OCI-LY7 (cell line): ENCODE data around the gene TBL1XR1.

Source experiments
- EZH2phosphoT487 ChIP-seq: fragments of 200-600 bp; sonication (generic); IDR thresholded peaks from 2 replicates; pipeline ENCODE4 v1.6.1; 2018; ENCODE audit warnings: low read depth, borderline replicate concordance, mild to moderate bottlenecking, mixed run types, antibody characterized with exemption, low read length, moderate library complexity, mixed read lengths
- TF ChIP-seq, protein P1 (sequence below): fragments of 200-600 bp; sonication (generic); conservative IDR thresholded peaks from 2 replicates; pipeline ENCODE4 v1.5.1; 2014; ENCODE audit warnings: mild to moderate bottlenecking, antibody characterized with exemption, low read length, moderate library complexity, mixed read lengths

DNA sequence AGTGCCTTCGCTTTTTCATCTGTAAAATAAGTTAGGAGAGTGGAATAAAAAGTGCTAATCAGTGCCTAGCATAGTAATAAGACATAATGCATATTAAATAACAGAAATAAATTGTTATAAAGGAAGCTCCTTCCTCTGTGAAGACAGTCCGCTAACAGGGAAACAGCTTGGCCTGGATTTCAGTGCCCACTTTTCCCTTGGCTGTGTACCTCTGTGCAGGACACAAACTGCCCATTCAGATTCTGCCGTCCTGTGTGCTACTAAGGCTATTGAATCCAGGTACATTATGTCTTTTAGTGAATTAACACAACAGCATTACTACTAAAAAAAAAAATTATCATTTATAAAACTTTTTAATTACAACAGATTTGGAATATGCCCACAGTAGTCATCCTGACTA lies 90.7 kb downstream of the TBL1XR1 start:
- TF ChIP-seq, protein P1, sequence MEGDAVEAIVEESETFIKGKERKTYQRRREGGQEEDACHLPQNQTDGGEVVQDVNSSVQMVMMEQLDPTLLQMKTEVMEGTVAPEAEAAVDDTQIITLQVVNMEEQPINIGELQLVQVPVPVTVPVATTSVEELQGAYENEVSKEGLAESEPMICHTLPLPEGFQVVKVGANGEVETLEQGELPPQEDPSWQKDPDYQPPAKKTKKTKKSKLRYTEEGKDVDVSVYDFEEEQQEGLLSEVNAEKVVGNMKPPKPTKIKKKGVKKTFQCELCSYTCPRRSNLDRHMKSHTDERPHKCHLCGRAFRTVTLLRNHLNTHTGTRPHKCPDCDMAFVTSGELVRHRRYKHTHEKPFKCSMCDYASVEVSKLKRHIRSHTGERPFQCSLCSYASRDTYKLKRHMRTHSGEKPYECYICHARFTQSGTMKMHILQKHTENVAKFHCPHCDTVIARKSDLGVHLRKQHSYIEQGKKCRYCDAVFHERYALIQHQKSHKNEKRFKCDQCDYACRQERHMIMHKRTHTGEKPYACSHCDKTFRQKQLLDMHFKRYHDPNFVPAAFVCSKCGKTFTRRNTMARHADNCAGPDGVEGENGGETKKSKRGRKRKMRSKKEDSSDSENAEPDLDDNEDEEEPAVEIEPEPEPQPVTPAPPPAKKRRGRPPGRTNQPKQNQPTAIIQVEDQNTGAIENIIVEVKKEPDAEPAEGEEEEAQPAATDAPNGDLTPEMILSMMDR: no peak
- TF ChIP-seq EZH2phosphoT487: no peak
